Stimulated activated CD4-positive, alpha-beta T cell treated with anti-CD3 and anti-CD28 coated beads, Interleukin-12 subunit alpha, Interleukin-12 subunit beta, amount 100 ng/mL, for 24 hours (primary cell): Measurements from ENCODE around the gene MRPS7.

Experiments used
- DNase-seq, 2 experiments: peaks; one replicate each; pipeline ENCODE4 v3.0.0-alpha.2; 2020; ENCODE audit warnings: low read depth in 2 of 2

The MRPS7 gene

DNA sequence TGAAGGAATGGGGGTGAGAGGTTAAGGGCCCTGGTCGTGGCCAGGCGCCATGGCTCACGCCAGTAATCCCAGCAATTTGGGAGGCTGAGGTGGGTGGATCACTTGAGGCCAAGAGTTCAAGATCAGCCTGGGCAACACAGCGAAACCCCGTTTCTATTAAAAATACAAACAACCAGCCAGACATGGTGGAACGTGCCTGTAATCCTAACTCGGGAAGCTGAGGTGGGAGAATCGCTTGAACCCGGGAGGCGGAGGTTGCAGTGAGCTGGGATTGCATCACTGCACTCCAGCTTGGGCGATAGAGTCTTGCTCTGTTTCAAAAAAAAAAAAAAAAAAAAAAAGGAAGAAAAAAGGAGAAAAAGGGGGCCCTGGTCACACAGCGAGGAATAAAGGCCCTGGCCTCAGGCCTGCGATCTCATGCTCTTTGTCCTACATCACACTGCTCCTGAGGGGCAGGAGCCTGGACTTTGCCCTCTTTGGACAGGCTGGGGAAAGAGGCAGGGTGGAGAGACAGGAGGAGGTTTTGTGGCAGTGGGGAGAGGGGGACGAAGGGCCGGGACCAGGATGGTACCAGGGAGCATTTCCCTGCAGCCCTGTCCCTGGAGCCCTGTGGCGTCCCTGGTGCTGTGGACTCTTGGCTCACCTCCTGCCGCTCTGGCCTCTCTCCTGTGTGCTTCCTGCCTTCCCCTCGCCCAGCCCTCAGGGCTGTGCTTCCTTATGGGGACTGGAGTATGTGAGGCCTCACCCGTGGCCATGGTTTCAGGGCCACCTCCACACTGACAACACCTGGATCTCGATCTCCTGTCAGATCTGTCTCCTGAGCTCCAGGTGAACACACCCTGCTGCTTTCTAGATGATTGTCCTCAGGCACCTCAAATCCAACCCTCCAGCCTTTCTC is 47.3 kb downstream of the MRPS7 start:
- no peak for DNase-seq

DNA sequence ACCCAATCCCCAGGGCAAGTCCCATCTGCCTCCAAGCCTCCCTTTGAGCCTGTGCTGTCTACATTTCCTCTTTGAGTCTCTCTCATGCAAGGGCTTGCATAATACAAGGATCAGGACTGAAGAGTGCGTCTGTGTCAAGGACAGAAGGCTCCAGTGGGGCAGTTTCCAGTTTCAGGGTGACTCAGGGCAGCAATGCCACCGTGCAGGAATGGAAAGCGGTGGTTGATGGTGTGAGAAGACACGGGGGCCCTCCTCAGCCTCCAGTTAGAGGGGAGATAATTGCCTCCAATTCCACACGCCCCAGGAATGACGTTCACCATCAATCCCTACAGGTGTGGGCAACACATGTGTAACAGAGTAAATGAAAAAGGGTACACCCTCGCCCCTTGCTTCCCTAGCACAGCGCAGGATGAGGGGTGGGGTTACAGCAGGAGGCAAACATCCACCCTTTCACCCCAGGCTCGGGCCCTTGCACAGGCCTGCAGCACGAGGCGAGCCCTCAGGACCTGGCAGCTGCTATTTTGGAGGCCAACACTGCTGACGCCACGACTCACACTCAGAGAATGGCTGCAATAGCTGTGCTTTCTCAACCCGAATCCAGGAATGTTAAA is 52.4 kb downstream of the MRPS7 start:
- DNase-seq, result no peak

DNA sequence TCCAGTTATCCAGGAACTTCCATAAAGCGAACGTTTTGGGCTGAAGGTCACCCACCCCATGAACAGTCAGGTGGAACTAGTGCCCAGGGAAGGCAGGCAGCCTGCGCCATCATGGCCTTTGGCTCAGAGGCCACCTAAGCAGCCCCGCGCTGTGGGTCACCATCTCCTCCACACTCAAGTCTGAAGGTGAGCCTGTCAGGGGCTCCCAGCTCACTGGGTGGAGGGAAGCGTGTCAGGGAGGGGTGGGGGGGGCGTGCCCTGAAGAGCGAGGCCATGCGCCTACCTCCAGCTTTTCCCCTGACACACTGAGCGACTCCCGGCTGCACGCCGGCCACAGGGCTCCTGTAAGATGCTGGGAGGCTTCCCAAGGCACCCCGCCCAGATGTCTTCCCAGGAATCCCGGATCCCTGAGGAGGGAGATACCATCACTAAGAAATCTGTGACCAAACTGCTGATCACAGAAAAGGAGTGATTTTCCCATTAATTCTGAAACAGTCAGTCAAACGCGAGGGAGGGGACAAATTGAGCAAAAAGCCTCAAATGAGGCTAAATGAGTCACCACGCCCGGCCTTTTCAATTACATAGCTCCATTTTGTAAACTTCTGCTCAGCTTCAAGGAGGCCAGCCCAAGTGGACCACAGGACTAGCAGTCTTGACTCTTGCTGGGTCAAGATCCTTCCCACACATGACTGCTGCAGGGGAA is 54.0 kb downstream of the MRPS7 start:
- DNase-seq, result no peak
